Natural killer cell (primary cell): ENCODE results near the gene LIN37. TPM values are rescaled to one million over a fixed set of nuclear protein-coding genes. Genes with fewer than 3 reads are reported as not detected.

Experiments
- ATAC-seq, 3 donors: fragments of 150-1000 bp in 2 of 3; fragments of 200-7000 bp in 1 of 3; cut with Tn5 transposase; 1 replicate in 1 of 3; 2 replicates in 2 of 3; pipeline ENCODE4 v1.10.0; 2021; ENCODE audit warnings: mild to moderate bottlenecking in 2 of 3, moderate library complexity in 2 of 3
- DNase-seq, 2 donors: peaks; one replicate each; pipeline versions ENCODE4 v3.0.0 to v3.0.0-alpha.2; 2013 to 2021; ENCODE audit warnings: mixed read lengths in 1 of 2
- H3K27ac ChIP-seq: one replicate; pipeline ENCODE4 v1.5.1; 2013; ENCODE audit warnings: mild to moderate bottlenecking, low read length
- H3K27me3 ChIP-seq: one replicate; pipeline ENCODE4 v1.6.1; 2013; ENCODE audit warnings: low read length; ENCODE audit not compliant: control insufficient read depth, insufficient read depth
- H3K36me3 ChIP-seq: one replicate; pipeline ENCODE4 v1.6.1; 2013; ENCODE audit warnings: low read length; ENCODE audit not compliant: control insufficient read depth, insufficient read depth
- H3K4me1 ChIP-seq: one replicate; pipeline ENCODE4 v1.6.1; 2013; ENCODE audit warnings: low read length; ENCODE audit not compliant: control insufficient read depth, insufficient read depth
- H3K4me3 ChIP-seq: one replicate; pipeline ENCODE4 v1.5.1; 2013; ENCODE audit warnings: low read length
- H3K9me3 ChIP-seq: one replicate; pipeline ENCODE4 v1.6.1; 2013; ENCODE audit warnings: low read length; ENCODE audit not compliant: control insufficient read depth, insufficient read depth
- H3K27ac Mint-ChIP-seq, 2 donors: one replicate each; pipeline ENCODE4 v1.8.0; 2022; ENCODE audit warnings: mild to moderate bottlenecking in 2 of 2, mixed read lengths in 2 of 2, moderate library complexity in 1 of 2
- H3K27me3 Mint-ChIP-seq, 2 donors: one replicate each; pipeline ENCODE4 v1.8.0; 2022; ENCODE audit warnings: low read depth in 2 of 2, mixed read lengths in 2 of 2
- H3K36me3 Mint-ChIP-seq: one replicate; pipeline ENCODE4 v1.8.0; 2022; ENCODE audit warnings: mixed read lengths
- H3K4me1 Mint-ChIP-seq, 2 donors: one replicate each; pipeline ENCODE4 v1.8.0; 2022; ENCODE audit warnings: mixed read lengths in 2 of 2
- H3K4me3 Mint-ChIP-seq: one replicate; pipeline ENCODE4 v1.8.0; 2022; ENCODE audit warnings: mild to moderate bottlenecking, moderate library complexity, mixed read lengths
- H3K9me3 Mint-ChIP-seq, 2 donors: one replicate each; pipeline ENCODE4 v1.8.0; 2022; ENCODE audit warnings: mixed read lengths in 2 of 2
- WGBS: methylation state at CpG from one replicate; pipeline ENCODE4 v1.1.7; 2013; ENCODE audit warnings: missing lambda C conversion rate; ENCODE audit not compliant: insufficient coverage; 5-methylcytosine and 5-hydroxymethylcytosine counted together
- intact Hi-C: fragments of 100-400 bp; cut with micrococcal nuclease; formaldehyde crosslinking; loops from one replicate; pipeline ENCODE4 v1.14.2; 2022
- total RNA-seq, 4 donors: library from RNA; stranded (reverse); fragments of 120-200 nt in 1 of 4; gene quantifications; one replicate each; pipeline versions ENCODE4 v1.2.3 to v1.2.4, GENCODE V29; 2013 to 2022
- TF ChIP-seq, protein P1 (sequence below): fragments of 200-600 bp; IDR thresholded peaks from one replicate; pipeline ENCODE4 v1.8.0; 2022; ENCODE audit warnings: antibody characterized with exemption

The LIN37 gene
- total RNA-seq, 3 donors from 2014 or later (not counting 1 experiment from before 2014, with no cell fraction given): 16.7 to 22.1 (median 18.2) TPM

DNA sequence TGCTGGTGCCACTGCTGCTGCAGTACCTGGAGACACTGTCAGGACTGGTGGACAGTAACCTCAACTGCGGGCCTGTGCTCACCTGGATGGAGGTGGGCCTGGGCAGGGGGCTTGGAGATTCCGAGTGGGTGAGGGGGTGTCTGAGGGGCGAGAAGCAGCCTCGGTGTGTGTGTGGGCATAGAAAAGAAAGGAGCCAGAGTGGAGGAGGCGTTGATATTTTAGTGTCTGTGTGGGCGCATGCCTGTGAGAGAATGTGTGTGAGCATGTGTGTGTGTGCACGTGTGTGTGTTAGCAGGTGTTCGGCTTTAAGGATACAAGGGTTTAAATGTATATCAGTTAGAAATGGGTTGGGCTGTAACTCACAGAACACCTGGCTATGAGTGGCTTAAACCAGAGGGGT lies 30.7 kb downstream of the LIN37 start:
- Histone ChIP-seq H3K4me1 (peaks cover 16% of the 10 kb centered on the region), H3K27ac (no peak overlapping the region), H3K27me3 (no peaks in the 10 kb centered on the region), H3K4me3 (no peak overlapping the region), H3K36me3 (peaks cover 5% of the 10 kb centered on the region), H3K9me3 (no peaks in the 10 kb centered on the region)
- H3K27ac Mint-ChIP-seq: no peak overlapping the region
- H3K9me3 Mint-ChIP-seq: no peaks in the 10 kb centered on the region
- ATAC-seq: no peak
- DNase-seq: no peak
- intact Hi-C loops: no loop called here
- peaks cover 26 to 37% of the 10 kb centered on the region in 2 donors for H3K4me1 Mint-ChIP-seq
- no peaks in the 10 kb centered on the region for H3K36me3 Mint-ChIP-seq
- H3K4me3 Mint-ChIP-seq: no peak overlapping the region
- H3K27me3 Mint-ChIP-seq: no peaks in the 10 kb centered on the region
- TF ChIP-seq, protein P1, sequence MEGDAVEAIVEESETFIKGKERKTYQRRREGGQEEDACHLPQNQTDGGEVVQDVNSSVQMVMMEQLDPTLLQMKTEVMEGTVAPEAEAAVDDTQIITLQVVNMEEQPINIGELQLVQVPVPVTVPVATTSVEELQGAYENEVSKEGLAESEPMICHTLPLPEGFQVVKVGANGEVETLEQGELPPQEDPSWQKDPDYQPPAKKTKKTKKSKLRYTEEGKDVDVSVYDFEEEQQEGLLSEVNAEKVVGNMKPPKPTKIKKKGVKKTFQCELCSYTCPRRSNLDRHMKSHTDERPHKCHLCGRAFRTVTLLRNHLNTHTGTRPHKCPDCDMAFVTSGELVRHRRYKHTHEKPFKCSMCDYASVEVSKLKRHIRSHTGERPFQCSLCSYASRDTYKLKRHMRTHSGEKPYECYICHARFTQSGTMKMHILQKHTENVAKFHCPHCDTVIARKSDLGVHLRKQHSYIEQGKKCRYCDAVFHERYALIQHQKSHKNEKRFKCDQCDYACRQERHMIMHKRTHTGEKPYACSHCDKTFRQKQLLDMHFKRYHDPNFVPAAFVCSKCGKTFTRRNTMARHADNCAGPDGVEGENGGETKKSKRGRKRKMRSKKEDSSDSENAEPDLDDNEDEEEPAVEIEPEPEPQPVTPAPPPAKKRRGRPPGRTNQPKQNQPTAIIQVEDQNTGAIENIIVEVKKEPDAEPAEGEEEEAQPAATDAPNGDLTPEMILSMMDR: no peak
- 93% methylated on average over 8 of the region's 8 CpGs for WGBS

DNA sequence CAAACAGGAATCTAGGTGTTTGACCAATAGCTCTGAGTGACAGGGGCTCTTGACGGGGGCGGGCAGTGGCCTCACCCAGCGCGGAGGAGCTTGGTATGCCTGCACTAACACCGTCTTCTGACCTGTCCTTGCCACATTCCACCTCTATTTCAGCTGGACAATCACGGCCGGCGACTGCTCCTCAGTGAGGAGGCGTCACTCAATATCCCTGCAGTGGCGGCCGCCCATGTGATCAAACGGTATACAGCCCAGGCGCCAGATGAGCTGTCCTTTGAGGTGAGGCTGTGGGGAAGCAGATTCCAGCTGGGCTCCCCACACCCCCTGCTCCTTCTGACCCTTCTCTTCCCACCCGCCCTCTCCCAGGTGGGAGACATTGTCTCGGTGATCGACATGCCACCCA lies 31.7 kb downstream of the LIN37 start:
- Mint-ChIP-seq H3K36me3 (no peaks in the 10 kb centered on the region), H3K4me1 (peaks cover 16 to 28% of the 10 kb centered on the region in 2 donors)

DNA sequence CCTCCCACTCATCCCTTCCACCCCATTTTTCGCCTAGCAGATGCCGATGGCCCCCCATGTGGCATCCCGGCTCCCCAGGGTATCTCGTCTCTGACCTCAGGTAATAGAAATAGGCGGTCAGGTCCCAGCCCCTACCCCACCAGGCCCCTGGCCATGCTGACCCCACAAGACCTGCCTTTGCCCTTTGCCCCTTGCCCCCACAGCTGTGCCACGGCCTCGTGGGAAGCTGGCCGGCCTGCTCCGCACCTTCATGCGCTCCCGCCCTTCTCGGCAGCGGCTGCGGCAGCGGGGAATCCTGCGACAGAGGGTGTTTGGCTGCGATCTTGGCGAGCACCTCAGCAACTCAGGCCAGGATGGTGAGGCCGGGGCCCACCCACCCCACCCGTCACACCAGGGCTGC lies 32.3 kb downstream of the LIN37 start:
- intact Hi-C loops: no loop called here
- Histone ChIP-seq H3K4me1 (peaks cover 8% of the 10 kb centered on the region), H3K9me3 (no peaks in the 10 kb centered on the region), H3K36me3 (peaks cover 5% of the 10 kb centered on the region), H3K27me3 (no peaks in the 10 kb centered on the region), H3K4me3 (no peak overlapping the region), H3K27ac (no peak overlapping the region)
- Mint-ChIP-seq H3K36me3 (no peaks in the 10 kb centered on the region), H3K9me3 (no peaks in the 10 kb centered on the region), H3K27ac (no peak overlapping the region), H3K27me3 (no peaks in the 10 kb centered on the region), H3K4me3 (no peak overlapping the region), H3K4me1 (peaks cover 15 to 26% of the 10 kb centered on the region in 2 donors)
- no peak for DNase-seq
- ATAC-seq: no peak
- 96% methylated on average over 20 of the region's 20 CpGs for WGBS
- TF ChIP-seq, protein P1: no peak

More for the DNA sequence above, 31.7 kb downstream of the LIN37 start:
- DNase-seq: no peak
- TF ChIP-seq, protein P1: no peak
- H3K27ac ChIP-seq: no peak overlapping the region
- Mint-ChIP-seq H3K9me3 (no peaks in the 10 kb centered on the region), H3K27me3 (no peaks in the 10 kb centered on the region), H3K27ac (no peak overlapping the region), H3K4me3 (no peak overlapping the region)
- 98% methylated on average over 16 of the region's 16 CpGs for WGBS
- H3K4me1 ChIP-seq: peaks cover 11% of the 10 kb centered on the region
- H3K4me3 ChIP-seq: no peak overlapping the region
- no peak for ATAC-seq
- no peaks in the 10 kb centered on the region for H3K27me3 ChIP-seq
- H3K9me3 ChIP-seq: no peaks in the 10 kb centered on the region
- H3K36me3 ChIP-seq: peaks cover 5% of the 10 kb centered on the region
- intact Hi-C loops: no loop called here

DNA sequence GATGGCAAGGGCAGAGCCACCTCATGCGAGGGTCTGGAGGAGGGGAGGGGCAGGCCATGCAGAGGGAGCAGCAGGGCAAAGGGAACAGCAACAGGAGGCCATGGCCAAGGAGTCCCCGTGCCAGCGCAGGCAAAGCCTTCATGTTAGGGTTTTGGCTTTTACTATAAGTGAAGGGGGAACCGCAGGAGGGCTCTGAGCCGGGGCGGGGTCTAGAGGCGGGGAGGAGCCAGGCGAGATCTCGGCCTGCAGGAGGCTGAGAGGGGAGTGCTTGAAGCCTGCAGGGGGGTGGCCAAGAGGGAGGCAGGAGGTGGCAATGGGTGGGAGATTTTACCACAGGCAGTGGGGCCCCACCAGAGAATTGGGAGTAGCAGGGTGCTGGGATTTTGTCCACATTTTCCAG lies 33.3 kb downstream of the LIN37 start:
- H3K36me3 ChIP-seq: peaks cover 5% of the 10 kb centered on the region
- 97% methylated on average over 9 of the region's 9 CpGs for WGBS
- no peaks in the 10 kb centered on the region for H3K27me3 ChIP-seq

More for the DNA sequence above, 33.3 kb downstream of the LIN37 start:
- Histone ChIP-seq H3K9me3 (no peaks in the 10 kb centered on the region), H3K4me3 (no peak overlapping the region), H3K4me1 (no peaks in the 10 kb centered on the region), H3K27ac (no peak overlapping the region)
- Mint-ChIP-seq H3K27ac (peak overlapping the region in 1 of 2 donors; percentile 43), H3K36me3 (no peaks in the 10 kb centered on the region), H3K4me3 (no peak overlapping the region), H3K4me1 (peaks cover 12 to 17% of the 10 kb centered on the region in 2 donors), H3K27me3 (no peaks in the 10 kb centered on the region), H3K9me3 (no peaks in the 10 kb centered on the region)
- DNase-seq: no peak
- no peak for ATAC-seq
- TF ChIP-seq, protein P1: no peak
- intact Hi-C loops: no loop called here
